ENCODE data around the gene KIF4B.

DNA sequence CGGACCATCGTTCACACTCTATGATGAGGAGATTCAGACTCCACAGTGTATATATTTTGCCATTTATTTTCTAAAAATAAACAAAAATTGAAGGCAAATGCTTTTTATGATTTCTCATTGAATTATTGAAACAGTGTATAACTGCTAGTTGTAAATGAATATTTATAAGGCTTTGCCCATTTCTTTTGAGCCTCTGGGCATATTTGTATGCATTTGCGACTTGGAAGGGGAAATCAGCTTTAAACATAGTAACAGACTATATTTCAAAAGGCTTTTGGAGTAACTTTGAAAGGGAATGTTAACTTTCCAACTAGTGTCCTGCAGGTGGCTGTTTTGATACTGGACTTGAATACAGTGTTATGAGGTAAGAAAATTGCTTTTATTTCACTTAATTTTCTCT is 46.7 kb upstream of the KIF4B start:
- TF ChIP-seq KDM1A (IDR thresholded peaks at IDR 0.05; ENCODE audit: borderline replicate concordance, low read length) (no peak), RAD21 (IDR thresholded peaks at IDR 0.05 in 1 of 2, conservative IDR thresholded peaks at IDR 0.05 in 1 of 2; ENCODE audit: low read depth in 2 of 2, low read length in 2 of 2) (no peak), TAF1 (IDR thresholded peaks at IDR 0.05; ENCODE audit: low read depth, low read length) (no peak)
- TF ChIP-seq, protein P1, sequence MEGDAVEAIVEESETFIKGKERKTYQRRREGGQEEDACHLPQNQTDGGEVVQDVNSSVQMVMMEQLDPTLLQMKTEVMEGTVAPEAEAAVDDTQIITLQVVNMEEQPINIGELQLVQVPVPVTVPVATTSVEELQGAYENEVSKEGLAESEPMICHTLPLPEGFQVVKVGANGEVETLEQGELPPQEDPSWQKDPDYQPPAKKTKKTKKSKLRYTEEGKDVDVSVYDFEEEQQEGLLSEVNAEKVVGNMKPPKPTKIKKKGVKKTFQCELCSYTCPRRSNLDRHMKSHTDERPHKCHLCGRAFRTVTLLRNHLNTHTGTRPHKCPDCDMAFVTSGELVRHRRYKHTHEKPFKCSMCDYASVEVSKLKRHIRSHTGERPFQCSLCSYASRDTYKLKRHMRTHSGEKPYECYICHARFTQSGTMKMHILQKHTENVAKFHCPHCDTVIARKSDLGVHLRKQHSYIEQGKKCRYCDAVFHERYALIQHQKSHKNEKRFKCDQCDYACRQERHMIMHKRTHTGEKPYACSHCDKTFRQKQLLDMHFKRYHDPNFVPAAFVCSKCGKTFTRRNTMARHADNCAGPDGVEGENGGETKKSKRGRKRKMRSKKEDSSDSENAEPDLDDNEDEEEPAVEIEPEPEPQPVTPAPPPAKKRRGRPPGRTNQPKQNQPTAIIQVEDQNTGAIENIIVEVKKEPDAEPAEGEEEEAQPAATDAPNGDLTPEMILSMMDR (IDR thresholded peaks at IDR 0.05; ENCODE audit: control extremely low read depth in 1 of 3, insufficient read depth in 1 of 3, low read depth in 1 of 3, low read length in 3 of 3) = no peak

Measured in H1 (cell line).